K562 (cell line): ENCODE measurements around the gene LCE2C. TPM values are rescaled to one million over a fixed set of nuclear protein-coding genes. Genes with fewer than 3 reads are reported as not detected.
"Not testable (repeated sequence)": the region's sequence is repeated elsewhere in the genome, so short reads cannot be mapped to it uniquely, and the experiment has no call there.

Experiments used
- ATAC-seq: fragments of 200-7000 bp; cut with Tn5 transposase; 3 replicates; pipeline ENCODE4 v1.9.1; 2020; ENCODE audit warnings: moderate library complexity
- BruUV-seq: library from RNA; stranded (reverse); fragments of 400-500 nt; replicated peaks from 2 replicates; lab custom pipeline; 2021; lab: Mats Ljungman, UMichigan
- CTCF ChIA-PET: fragments of 300-600 bp; formaldehyde crosslinking; extraction: SDS; loops from one replicate; lab custom pipeline; 2021; ENCODE audit warnings: low intra/inter-chr PET ratio; lab: Yijun Ruan, JAX
- POLR2A ChIA-PET: fragments of 300-600, 350-650 bp; sonication (Branson Sonifier 250); formaldehyde crosslinking; extraction: SDS; loops from one replicate; lab custom pipeline; 2021; ENCODE audit warnings: antibody characterized with exemption, inconsistent platforms; lab: Yijun Ruan, JAX
- DNase-seq, 4 experiments: peaks; one replicate each; pipeline versions ENCODE4 v3.0.0 to v3.0.0-alpha.2; 2011 to 2018; ENCODE audit warnings: low spot score in 3 of 4, mixed read lengths in 3 of 4; ENCODE audit errors: extremely low read depth in 1 of 4
- FAIRE-seq: peaks from 2 replicates; lab custom pipeline; 2011; peaks lifted over from hg19 to GRCh38; lab: Jason Lieb, UNC
- H2AFZ ChIP-seq: 2 replicates; pipeline ENCODE4 v1.6.0; 2011; ENCODE audit warnings: low read depth, low read length, control low read depth, inconsistent platforms
- H3K27ac ChIP-seq: fragments of 200-600 bp; 3 replicates; pipeline ENCODE4 v1.8.0; 2011; ENCODE audit warnings: low read depth, mild to moderate bottlenecking, control low read depth, inconsistent platforms, low read length, moderate library complexity, mixed read lengths; ENCODE audit errors: extremely low read depth
- H3K27me3 ChIP-seq, 2 experiments: fragments of 300-600 bp in 1 of 2; 2 replicates in 1 of 2; 3 replicates in 1 of 2; pipeline versions ENCODE4 v1.6.0 to v1.8.0; 2011; ENCODE audit warnings: inconsistent platforms in 2 of 2, low read length in 2 of 2, mild to moderate bottlenecking in 1 of 2, mixed read lengths in 1 of 2, moderate library complexity in 1 of 2; ENCODE audit not compliant: control insufficient read depth in 2 of 2, insufficient read depth in 2 of 2
- H3K36me3 ChIP-seq: fragments of 300-600 bp; 3 replicates; pipeline ENCODE4 v1.8.0; 2011; ENCODE audit warnings: mild to moderate bottlenecking, low read length, inconsistent platforms; ENCODE audit not compliant: control insufficient read depth, insufficient read depth
- H3K4me1 ChIP-seq, 2 experiments: fragments of 200-600 bp in 1 of 2; replicated peaks in 1 of 2; 2 replicates in 1 of 2; 3 replicates in 1 of 2; pipeline versions ENCODE4 v1.5.1 to v1.8.0; 2011; ENCODE audit warnings: inconsistent platforms in 2 of 2, low read length in 2 of 2, mild to moderate bottlenecking in 1 of 2, mixed read lengths in 1 of 2, moderate library complexity in 1 of 2; ENCODE audit not compliant: control insufficient read depth in 2 of 2, insufficient read depth in 2 of 2
- H3K4me2 ChIP-seq: 2 replicates; pipeline ENCODE4 v1.6.1; 2011; ENCODE audit warnings: low read length, control low read depth, inconsistent platforms, mixed read lengths; ENCODE audit not compliant: insufficient read depth
- H3K4me3 ChIP-seq: fragments of 200-600 bp; sonication (generic), shearing (Covaris generic); 2 replicates; pipeline ENCODE4 v1.5.1; 2016; ENCODE audit warnings: control low read depth, inconsistent platforms
- H3K79me2 ChIP-seq: fragments of 200-600 bp; 3 replicates; pipeline ENCODE4 v1.8.0; 2011; ENCODE audit warnings: low read length, inconsistent platforms; ENCODE audit not compliant: control insufficient read depth, insufficient read depth
- H3K9ac ChIP-seq, 2 experiments: 2 replicates each; pipeline versions ENCODE4 v1.6.0 to v1.6.1; 2011; ENCODE audit warnings: low read depth in 2 of 2, low read length in 2 of 2, control low read depth in 1 of 2, inconsistent platforms in 1 of 2, mild to moderate bottlenecking in 1 of 2, mixed read lengths in 1 of 2; ENCODE audit not compliant: insufficient read depth in 1 of 2
- H3K9me1 ChIP-seq: one replicate; pipeline ENCODE4 v1.6.0; 2011; ENCODE audit warnings: inconsistent platforms, mild to moderate bottlenecking, low read length, moderate library complexity; ENCODE audit not compliant: control insufficient read depth, insufficient read depth
- H3K9me3 ChIP-seq: replicated peaks from 2 replicates; pipeline ENCODE4 v1.5.1; 2011; ENCODE audit warnings: low read depth, low read length, inconsistent platforms; ENCODE audit not compliant: control insufficient read depth, insufficient read depth
- H4K20me1 ChIP-seq: replicated peaks from 2 replicates; pipeline ENCODE4 v1.6.1; 2011; ENCODE audit warnings: low read length, inconsistent platforms, mixed read lengths; ENCODE audit not compliant: control insufficient read depth, insufficient read depth
- MEF2A ChIP-seq: IDR thresholded peaks from 2 replicates; pipeline ENCODE4 v1.6.1; 2011; ENCODE audit warnings: low read depth, mild to moderate bottlenecking, low read length, moderate library complexity; ENCODE audit not compliant: control insufficient read depth
- NCOA1 ChIP-seq: fragments of 450-650 bp; IDR thresholded peaks from 2 replicates; pipeline ENCODE4 v1.6.1; 2016; ENCODE audit warnings: low read depth
- ZNF146 ChIP-seq: IDR thresholded peaks from one replicate; pipeline ENCODE4 v1.6.1; 2018; ENCODE audit warnings: missing compliant biosample characterization; ENCODE audit not compliant: unreplicated experiment
- WGBS: fragments of 100-300 bp; shearing (Covaris generic); methylation state at CpG from one replicate; pipeline ENCODE4 v1.1.6; 2016; ENCODE audit warnings: low coverage, mixed read lengths; ENCODE audit not compliant: insufficient coverage; ENCODE audit errors: missing lambda C conversion rate; 5-methylcytosine and 5-hydroxymethylcytosine counted together
- in situ Hi-C: fragments of 300-500 bp; cut with MboI; formaldehyde crosslinking; loops from 4 replicates; pipeline ENCODE4 v1.15.0; 2018; ENCODE audit warnings: inconsistent platforms, mixed read lengths
- intact Hi-C: fragments of 100-400 bp; cut with micrococcal nuclease; formaldehyde crosslinking; loops from 2 replicates; pipeline ENCODE4 v1.14.2; 2022
- polyA plus RNA-seq, 8 experiments: library from polyadenylated mRNA; depleted of rRNA in 4 of 8; stranded (reverse) in 5 of 8; unstranded in 3 of 8; fragments of >200 nt; fragmentation: Nextera tagmentation in 2 of 8; fragmentation: Illumina TruSeq in 1 of 8; extraction: Ambion mirVana in 2 of 8; extraction: Trizol in 1 of 8; gene quantifications; 2 replicates each; pipeline versions ENCODE4 v1.2.1 to v1.2.3, GENCODE V29; 2011 to 2014; ENCODE audit warnings: inconsistent platforms in 1 of 8, missing spikeins in 1 of 8
- total RNA-seq, 7 experiments: library from RNA; depleted of rRNA in 6 of 7; stranded (reverse); fragments of >200 nt in 6 of 7; fragmentation: Illumina TruSeq in 2 of 7; extraction: Trizol in 2 of 7; gene quantifications; 2 replicates each; pipeline versions ENCODE4 v1.2.1 to v1.2.3, GENCODE V29; 2011 to 2021; ENCODE audit warnings: low replicate concordance in 1 of 7
- TF ChIP-seq, protein P1 (sequence below), 2 experiments: fragments of 450-650 bp; formaldehyde crosslinking in 1 of 2; IDR thresholded peaks; 2 replicates each; pipeline versions ENCODE4 v1.4.0 to v1.6.1; 2014 to 2020; ENCODE audit warnings: mild to moderate bottlenecking in 2 of 2, borderline replicate concordance in 1 of 2, low read depth in 1 of 2

The LCE2C gene
- total and polyA plus RNA-seq, 9 of the 15 experiments (the other 6 are each of a cell fraction or from before 2014, with no cell fraction given): not detected

DNA sequence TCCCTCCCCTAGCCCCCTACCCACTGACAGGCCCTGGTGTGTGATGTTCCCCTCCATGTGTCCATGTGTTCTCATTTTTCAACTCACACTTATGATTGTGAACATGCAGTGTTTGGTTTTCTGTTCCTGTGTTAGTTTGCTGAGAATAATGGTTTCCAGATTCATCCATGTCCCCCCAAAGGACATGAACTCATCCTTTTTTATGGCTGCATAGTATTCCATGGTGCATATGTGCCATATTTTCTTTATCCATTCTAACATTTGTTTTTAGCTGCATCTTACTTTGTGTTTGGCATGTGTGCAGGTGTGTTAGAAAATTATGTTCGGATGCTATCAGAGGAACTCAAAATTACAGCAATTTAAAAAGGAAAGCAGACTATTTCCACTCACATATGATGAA lies 8.9 kb upstream of the LCE2C start:
- H3K79me2 ChIP-seq, H3K4me3 ChIP-seq, in situ Hi-C loops, FAIRE-seq, ATAC-seq, H3K4me2 ChIP-seq, H3K9ac ChIP-seq, H3K9me1 ChIP-seq, H4K20me1 ChIP-seq, H2AFZ ChIP-seq, H3K4me1 ChIP-seq, POLR2A ChIA-PET, DNase-seq, intact Hi-C loops, BruUV-seq, CTCF ChIA-PET, H3K36me3 ChIP-seq, H3K27me3 ChIP-seq, H3K27ac ChIP-seq, H3K9me3 ChIP-seq: not testable (repeated sequence)
- TF ChIP-seq ZNF146: peak; percentile 54
- 0% methylated on average over 1 of the region's 1 CpG for WGBS

GRCh38 chr1:152667648-152668047 lies 7.4 kb upstream of the LCE2C start:
- Histone ChIP-seq H3K4me1 (no peaks in the 10 kb centered on the region), H3K9me3 (no peaks in the 10 kb centered on the region), H2AFZ (no peak overlapping the region), H3K36me3 (no peaks in the 10 kb centered on the region), H3K27ac (no peak overlapping the region), H3K4me3 (no peak overlapping the region), H3K27me3 (no peaks in the 10 kb centered on the region), H3K9ac (no peak overlapping the region), H3K79me2 (no peaks in the 10 kb centered on the region), H3K4me2 (no peak overlapping the region), H3K9me1 (no peaks in the 10 kb centered on the region), H4K20me1 (no peaks in the 10 kb centered on the region)
- BruUV-seq: no TSS peak
- intact Hi-C loops (no loop called here), in situ Hi-C loops (no loop called here)
- CTCF ChIA-PET: no interaction called here
- WGBS: 0% methylated on average over 5 of the region's 5 CpGs
- ATAC-seq (no peak), FAIRE-seq (no peak), DNase-seq (no peak)
- POLR2A ChIA-PET: no interaction called here
- TF ChIP-seq MEF2A (no peak), NCOA1 (no peak)
- TF ChIP-seq, protein P1, sequence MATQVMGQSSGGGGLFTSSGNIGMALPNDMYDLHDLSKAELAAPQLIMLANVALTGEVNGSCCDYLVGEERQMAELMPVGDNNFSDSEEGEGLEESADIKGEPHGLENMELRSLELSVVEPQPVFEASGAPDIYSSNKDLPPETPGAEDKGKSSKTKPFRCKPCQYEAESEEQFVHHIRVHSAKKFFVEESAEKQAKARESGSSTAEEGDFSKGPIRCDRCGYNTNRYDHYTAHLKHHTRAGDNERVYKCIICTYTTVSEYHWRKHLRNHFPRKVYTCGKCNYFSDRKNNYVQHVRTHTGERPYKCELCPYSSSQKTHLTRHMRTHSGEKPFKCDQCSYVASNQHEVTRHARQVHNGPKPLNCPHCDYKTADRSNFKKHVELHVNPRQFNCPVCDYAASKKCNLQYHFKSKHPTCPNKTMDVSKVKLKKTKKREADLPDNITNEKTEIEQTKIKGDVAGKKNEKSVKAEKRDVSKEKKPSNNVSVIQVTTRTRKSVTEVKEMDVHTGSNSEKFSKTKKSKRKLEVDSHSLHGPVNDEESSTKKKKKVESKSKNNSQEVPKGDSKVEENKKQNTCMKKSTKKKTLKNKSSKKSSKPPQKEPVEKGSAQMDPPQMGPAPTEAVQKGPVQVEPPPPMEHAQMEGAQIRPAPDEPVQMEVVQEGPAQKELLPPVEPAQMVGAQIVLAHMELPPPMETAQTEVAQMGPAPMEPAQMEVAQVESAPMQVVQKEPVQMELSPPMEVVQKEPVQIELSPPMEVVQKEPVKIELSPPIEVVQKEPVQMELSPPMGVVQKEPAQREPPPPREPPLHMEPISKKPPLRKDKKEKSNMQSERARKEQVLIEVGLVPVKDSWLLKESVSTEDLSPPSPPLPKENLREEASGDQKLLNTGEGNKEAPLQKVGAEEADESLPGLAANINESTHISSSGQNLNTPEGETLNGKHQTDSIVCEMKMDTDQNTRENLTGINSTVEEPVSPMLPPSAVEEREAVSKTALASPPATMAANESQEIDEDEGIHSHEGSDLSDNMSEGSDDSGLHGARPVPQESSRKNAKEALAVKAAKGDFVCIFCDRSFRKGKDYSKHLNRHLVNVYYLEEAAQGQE (IDR thresholded peaks at IDR 0.05; ENCODE audit: borderline replicate concordance): no peak
- TF ChIP-seq, protein P1 (CRISPR knock-in tag; IDR thresholded peaks at IDR 0.05; ENCODE audit: low read depth): no peak
